Gastroesophageal sphincter (tissue), 3 donors: ENCODE measurements around the gene BMP3.

Experiments used
- CTCF ChIP-seq, 4 experiments: fragments of 200-600 bp in 2 of 4; fragments of 450-650 bp in 2 of 4; sonication (generic) in 1 of 4; IDR thresholded peaks; one replicate each; pipeline ENCODE4 v1.5.1; 2017 to 2019; ENCODE audit warnings: antibody characterized with exemption in 4 of 4, mild to moderate bottlenecking in 2 of 4, moderate library complexity in 2 of 4
- POLR2A ChIP-seq, 2 donors: fragments of 450-650 bp; IDR thresholded peaks; one replicate each; pipeline ENCODE4 v1.6.1; 2017; ENCODE audit warnings: antibody characterized with exemption in 2 of 2, mild to moderate bottlenecking in 2 of 2, moderate library complexity in 1 of 2

- peak; percentile 60 to 66 (median 62) for TF ChIP-seq CTCF (IDR thresholded peaks at IDR 0.05)
- TF ChIP-seq POLR2A (IDR thresholded peaks at IDR 0.05) = no peak
Observed at GRCh38 chr4:81040012-81040659, 9.6 kb downstream of the BMP3 start.
